ENCODE measurements around the gene TAOK2.
A peak's percentile ranks its signal among the peaks of the same experiment; 100 is the strongest.
"Not testable (repeated sequence)": the region's sequence is repeated elsewhere in the genome, so short reads cannot be mapped to it uniquely, and the experiment has no call there.

Gene TAOK2

DNA sequence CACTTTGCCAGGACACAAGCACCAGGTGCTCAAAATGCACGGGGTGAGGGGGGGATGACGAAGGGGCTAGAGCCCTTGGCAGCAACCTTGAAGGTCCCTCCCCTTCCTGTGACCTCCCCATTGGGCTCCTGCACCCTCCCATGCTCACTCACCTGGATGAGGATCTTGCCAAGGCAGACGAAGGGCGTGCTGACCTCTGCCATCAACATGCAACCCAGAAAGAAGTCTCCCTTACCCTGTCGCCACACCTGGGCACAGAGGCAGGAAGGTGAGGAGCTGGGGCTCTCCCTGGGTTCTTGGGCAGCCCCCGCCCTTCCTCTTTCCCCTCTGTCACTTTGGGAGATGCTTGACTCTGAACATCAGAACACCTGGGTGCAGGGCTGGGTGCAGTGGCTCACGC lies 51.9 kb downstream of the TAOK2 start:
- no peak for DNase-seq (ENCODE audit: insufficient read length, low spot score)
- no peak for TF ChIP-seq POLR2A (IDR thresholded peaks at IDR 0.05; ENCODE audit: low read depth, low read length)
- FAIRE-seq: no peak

GRCh38 chr16:30026449-30026848 lies 52.8 kb downstream of the TAOK2 start:
- DNase-seq (ENCODE audit: insufficient read length, low spot score) (no peak), FAIRE-seq (no peak)
- TF ChIP-seq POLR2A (IDR thresholded peaks at IDR 0.05; ENCODE audit: low read depth, low read length): no peak

GRCh38 chr16:30027588-30028437 lies 54.1 kb downstream of the TAOK2 start:
- FAIRE-seq: no peak
- no peak for DNase-seq (ENCODE audit: insufficient read length, low spot score)
- no peak for TF ChIP-seq POLR2A (IDR thresholded peaks at IDR 0.05; ENCODE audit: low read depth, low read length)

- no peak for TF ChIP-seq POLR2A (IDR thresholded peaks at IDR 0.05; ENCODE audit: low read depth, low read length)
- FAIRE-seq: no peak
- DNase-seq (ENCODE audit: insufficient read length, low spot score): no peak
Observed at GRCh38 chr16:30028438-30029076, 54.9 kb downstream of the TAOK2 start.

- FAIRE-seq (no peak), DNase-seq (ENCODE audit: insufficient read length, low spot score) (no peak)
- no peak for TF ChIP-seq POLR2A (IDR thresholded peaks at IDR 0.05; ENCODE audit: low read depth, low read length)
Observed at GRCh38 chr16:30030011-30030685, 56.5 kb downstream of the TAOK2 start.

DNA sequence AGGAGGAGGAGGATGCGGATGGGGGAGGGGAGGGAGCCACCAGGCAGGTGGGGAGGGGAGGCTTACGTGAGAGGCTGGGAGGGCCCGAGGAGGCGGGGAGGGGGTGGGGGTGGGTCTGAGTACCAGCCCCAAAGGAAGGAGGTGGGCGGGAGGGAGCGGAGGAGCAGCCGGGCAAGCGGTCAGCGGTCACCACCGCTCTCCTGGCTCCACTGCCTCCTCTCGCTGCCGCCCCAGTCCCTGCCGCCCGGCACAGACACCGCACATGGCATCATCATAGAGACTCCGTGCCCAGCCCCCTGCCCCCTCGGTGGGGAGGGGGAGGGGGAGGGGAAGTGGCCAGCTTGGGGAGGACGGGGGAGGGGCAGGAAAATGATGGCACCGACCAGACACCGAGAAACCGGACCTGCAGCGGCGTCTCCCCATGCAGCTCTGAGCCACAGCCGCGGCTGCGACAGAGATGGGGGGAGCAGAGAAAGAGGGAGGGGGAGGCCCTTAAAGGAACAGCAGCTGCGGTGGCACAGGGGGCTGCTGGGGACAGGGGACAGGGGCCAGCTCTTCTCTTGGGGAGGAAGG lies 57.3 kb downstream of the TAOK2 start, which contains the start of gene TLCD3B:
TLCD3B (minus strand) TSS at position 431 of the 573 bp plus-strand sequence. CDS start 744 bp downstream, outside the sequence.
- DNase-seq (ENCODE audit: insufficient read length, low spot score): no peak
- FAIRE-seq: no peak
- no peak for TF ChIP-seq POLR2A (IDR thresholded peaks at IDR 0.05; ENCODE audit: low read depth, low read length)

- FAIRE-seq (no peak), DNase-seq (ENCODE audit: insufficient read length, low spot score) (no peak)
- no peak for TF ChIP-seq POLR2A (IDR thresholded peaks at IDR 0.05; ENCODE audit: low read depth, low read length)
Observed at GRCh38 chr16:30031477-30031918, 57.8 kb downstream of the TAOK2 start.

DNA sequence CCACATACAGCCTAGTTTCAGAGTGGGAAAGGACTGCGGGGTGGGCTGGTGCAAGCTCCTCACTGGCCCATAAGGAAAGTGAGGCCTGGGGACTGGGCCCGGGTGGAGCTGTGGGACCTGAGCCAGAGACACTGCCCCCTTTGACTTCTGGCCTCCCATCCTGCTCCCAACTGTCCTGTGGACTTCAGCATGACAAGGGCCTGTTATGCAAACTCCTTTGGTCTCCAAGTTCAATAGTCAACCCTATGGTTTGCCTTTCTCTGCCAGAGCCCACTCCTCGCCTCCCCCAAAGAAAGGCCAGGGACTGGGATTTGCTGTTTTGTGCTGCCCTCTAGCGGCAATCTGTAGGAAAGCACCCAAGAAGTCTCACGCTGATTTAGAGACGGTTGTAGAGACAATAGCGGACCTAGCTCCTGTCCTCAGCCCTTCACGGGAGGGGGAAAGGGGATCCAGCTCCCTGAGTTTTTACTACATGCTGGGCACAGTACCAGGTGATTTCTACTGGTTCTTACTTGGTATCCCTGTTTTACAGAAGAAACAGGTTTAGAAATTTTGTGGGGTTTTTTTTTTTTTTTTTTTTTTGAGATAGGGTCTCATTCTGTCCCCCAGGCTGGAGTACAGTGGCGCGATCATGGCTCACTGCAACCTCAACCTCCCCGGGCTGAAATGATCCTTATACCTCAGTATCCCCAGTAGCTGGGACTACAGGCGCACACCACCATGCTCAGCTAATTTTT lies 58.6 kb downstream of the TAOK2 start:
- FAIRE-seq (peak; percentile 48), DNase-seq (ENCODE audit: insufficient read length, low spot score) (no peak)
- TF ChIP-seq POLR2A (IDR thresholded peaks at IDR 0.05; ENCODE audit: low read depth, low read length): no peak

- FAIRE-seq: no peak
- no peak for DNase-seq (ENCODE audit: insufficient read length, low spot score)
- no peak for TF ChIP-seq POLR2A (IDR thresholded peaks at IDR 0.05; ENCODE audit: low read depth, low read length)
Observed at GRCh38 chr16:30033270-30033669, 59.6 kb downstream of the TAOK2 start.

- no peak for DNase-seq (ENCODE audit: insufficient read length, low spot score)
- TF ChIP-seq POLR2A (IDR thresholded peaks at IDR 0.05; ENCODE audit: low read depth, low read length): no peak
- no peak for FAIRE-seq
Observed at GRCh38 chr16:30040221-30040620, 66.6 kb downstream of the TAOK2 start.

- not testable (repeated sequence) for FAIRE-seq; DNase-seq (ENCODE audit: insufficient read length, low spot score)
Observed at GRCh38 chr16:30040690-30041089, 67.0 kb downstream of the TAOK2 start.

DNA sequence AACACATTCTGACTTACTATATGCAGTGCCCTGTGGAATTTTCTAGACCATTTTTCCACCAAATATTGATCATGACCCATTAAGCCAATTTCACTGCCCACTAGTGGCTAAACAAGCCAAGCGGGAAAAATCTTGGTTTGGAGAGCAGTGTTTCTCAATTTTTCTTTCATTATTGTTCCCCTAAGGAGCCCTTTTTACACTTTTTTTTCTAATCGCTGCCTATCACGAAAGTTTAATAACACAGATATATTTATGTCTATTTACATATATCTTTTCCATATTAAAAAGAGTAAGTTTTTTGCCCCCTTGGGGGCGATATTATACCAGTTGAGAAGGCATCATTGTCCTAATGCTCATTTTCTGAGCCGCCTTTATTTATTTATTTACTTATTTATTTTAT lies 68.2 kb downstream of the TAOK2 start:
- TF ChIP-seq POLR2A (IDR thresholded peaks at IDR 0.05; ENCODE audit: low read depth, low read length): no peak
- DNase-seq (ENCODE audit: insufficient read length, low spot score): no peak
- no peak for FAIRE-seq
